Heart left ventricle (tissue), 16 donors: ENCODE data around the gene MKX. TPM values are rescaled to one million over a fixed set of nuclear protein-coding genes. Genes with fewer than 3 reads are reported as not detected.

Experiments used
- ATAC-seq, 4 donors: fragments of 200-7000 bp; cut with Tn5 transposase; one replicate each; pipeline ENCODE4 v1.9.1; 2020 to 2022; ENCODE audit warnings: moderate library complexity in 4 of 4, mild to moderate bottlenecking in 3 of 4, moderate number of reproducible peaks in 1 of 4
- DNase-seq, 5 donors: peaks; one replicate each; pipeline ENCODE4 v3.0.0-alpha.2; 2020
- H3K27ac ChIP-seq, 12 donors: fragments of 200-600 bp; sonication (generic) in 4 of 12; one replicate each; pipeline versions ENCODE4 v1.5.0 to v1.8.0; 2016 to 2022; ENCODE audit warnings: mild to moderate bottlenecking in 2 of 12
- H3K27me3 ChIP-seq, 9 donors: fragments of 200-600 bp; sonication (generic) in 2 of 9; one replicate each; pipeline versions ENCODE4 v1.5.1 to v1.8.0; 2016 to 2022; ENCODE audit warnings: mild to moderate bottlenecking in 3 of 9
- H3K36me3 ChIP-seq, 9 donors: fragments of 200-600 bp; sonication (generic) in 2 of 9; one replicate each; pipeline versions ENCODE4 v1.5.0 to v1.8.0; 2018 to 2022; ENCODE audit warnings: mild to moderate bottlenecking in 2 of 9
- H3K4me1 ChIP-seq, 12 donors: fragments of 200-600 bp; sonication (generic) in 4 of 12; one replicate each; pipeline versions ENCODE4 v1.5.0 to v1.8.0; 2016 to 2022; ENCODE audit warnings: mild to moderate bottlenecking in 3 of 12
- H3K4me3 ChIP-seq, 12 donors: fragments of 200-600 bp; sonication (generic) in 4 of 12; one replicate each; pipeline versions ENCODE4 v1.5.0 to v1.8.0; 2017 to 2022; ENCODE audit warnings: mild to moderate bottlenecking in 9 of 12, moderate library complexity in 4 of 12
- H3K9me3 ChIP-seq, 12 donors: fragments of 200-600 bp; sonication (generic) in 4 of 12; one replicate each; pipeline versions ENCODE4 v1.5.0 to v1.8.0; 2016 to 2022; ENCODE audit warnings: mild to moderate bottlenecking in 1 of 12
- POLR2A ChIP-seq, 2 donors: fragments of 450-650 bp; IDR thresholded peaks; one replicate each; pipeline ENCODE4 v1.6.1; 2017; ENCODE audit warnings: antibody characterized with exemption in 2 of 2, mild to moderate bottlenecking in 2 of 2, moderate library complexity in 2 of 2
- WGBS, 4 donors: extraction: QIAGEN DNeasy Blood & Tissue Kit in 2 of 4; methylation state at CpG; one replicate each; pipeline versions ENCODE4 v1.1.5 to v1.1.7; 2013 to 2018; 5-methylcytosine and 5-hydroxymethylcytosine counted together
- intact Hi-C, 10 donors: fragments of 100-400 bp; cut with DNase I; formaldehyde crosslinking; loops; one replicate each; pipeline versions ENCODE4 v1.11.1 to v1.14.2; 2022
- polyA plus RNA-seq, 2 donors: library from polyadenylated mRNA; stranded (reverse); fragments of 200-250 nt; gene quantifications; one replicate each; pipeline ENCODE4 v1.2.3, GENCODE V29; 2013
- total RNA-seq, 9 donors: library from RNA; depleted of rRNA in 2 of 9; stranded (reverse); fragments of >200 nt in 2 of 9; fragmentation: NEBNext Ultra II Directional in 3 of 9; extraction: Animal tissue kit (Norgen Biotek cat#: 25700) in 3 of 9; gene quantifications; one replicate each; pipeline versions ENCODE4 v1.1.0 to v1.2.4, GENCODE V29; 2016 to 2023
- TF ChIP-seq, protein P1 (sequence below), 12 donors: fragments of 200-600 bp; sonication (generic) in 4 of 12; IDR thresholded peaks; one replicate each; pipeline versions ENCODE4 v1.5.0 to v1.8.0; 2018 to 2022; ENCODE audit warnings: antibody characterized with exemption in 12 of 12, mild to moderate bottlenecking in 5 of 12
- donor health status: ischemic (EF 13 %, LVEDD 7.1; RV severe dilation, severe dysfunction).
- donor health status: healthy with polysubstance abuse.
- donor health status: DM: no; HTN: yes; CAD: no.
- donor health status: DM: no; HTN: no; CAD: no.
- donor health status: ischemic (EF 25% LVEDD 6.9; RV normal size, moderate dysfunction).
- donor health status: ischemic (EF 25% LVEDD 5.7; RV mildly dilated, moderate dysfunction).
- donor health status: healthy.
- donor health status: DM: yes; HTN: yes; CAD: no.
- donor health status: ischemic (EF 35%, LVEDD 5.7; RV mildly dilated, moderate dysfunction).
- donor health status: nonischemic (EF 11% LVEDD 7.7; RV severe dilation, severe dysfunction).
- donor health status: DM: yes; HTN: yes; CAD: no.
- donor health status: PGD.
- donor health status: ischemic (EF 29% LVEDD 5.4; RV normal size, mild dysfunction).
- donor health status: nonischemic (EF 23%, LVEDD 6.1; RV moderate dilation, normal function).

MKX gene
- total and polyA plus RNA-seq, 11 donors, result 0.06 to 1.5 (median 0.56) TPM; not detected in 4

DNA sequence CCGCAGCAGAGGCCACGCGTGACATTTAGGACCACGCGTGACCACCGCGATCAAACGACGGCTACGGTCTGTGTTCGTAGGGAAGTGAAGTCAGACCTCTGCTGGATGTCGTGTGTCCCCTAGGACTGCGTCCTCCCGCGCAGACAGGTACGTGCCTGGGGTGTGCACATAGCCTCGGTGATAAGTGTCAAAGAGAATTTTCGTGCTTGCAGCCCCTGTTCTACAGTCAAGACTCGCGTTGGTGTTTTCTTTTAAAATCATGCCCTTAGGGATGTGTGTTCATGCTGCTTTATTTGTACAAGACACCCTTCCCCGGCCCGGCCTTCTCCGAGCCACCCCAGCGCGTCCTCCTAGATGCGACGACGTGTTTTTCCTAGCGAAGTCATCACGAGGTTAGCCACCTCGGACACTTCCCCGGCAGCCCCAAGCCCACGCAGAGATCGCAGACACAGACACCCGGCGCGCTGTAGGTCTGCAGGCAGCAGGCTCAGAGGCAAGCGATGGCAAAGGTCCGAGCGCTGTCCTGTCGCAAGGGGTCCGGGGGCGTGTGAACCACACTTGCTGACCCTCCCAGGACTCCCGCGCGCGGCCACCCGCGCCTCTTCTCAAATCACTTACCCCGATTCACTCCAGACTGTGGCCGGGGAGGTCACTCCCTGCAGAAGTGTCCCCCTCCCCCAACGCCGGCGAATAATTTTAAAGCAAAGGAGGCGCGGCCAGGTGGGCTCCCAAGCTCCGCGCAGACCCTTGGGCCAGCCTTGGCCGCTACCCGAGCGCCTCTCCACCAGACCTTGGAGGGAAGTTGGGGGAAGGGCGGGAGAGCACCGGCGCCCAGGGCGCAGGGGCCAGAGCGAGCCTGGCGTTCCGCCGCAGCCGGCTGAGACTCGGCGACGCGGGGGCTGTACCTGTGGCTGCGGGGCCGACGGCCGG, 552 bp downstream of the MKX start:
- intact Hi-C loops, result loop anchor here in 9 of 10 donors (5.0 to 10.0 kb wide), 6 partner anchors 430 to 637 kb away; no protein-coding TSS in a partner anchor
- Histone ChIP-seq H3K27ac (peak overlapping the region in 1 of 12 donors; percentile 95), H3K9me3 (no peaks in the 10 kb centered on the region), H3K36me3 (no peaks in the 10 kb centered on the region), H3K27me3 (peaks cover 28 to 100% (median 66%) of the 10 kb centered on the region in 9 donors), H3K4me1 (peaks cover 0 to 59% (median 38%) of the 10 kb centered on the region in 12 donors), H3K4me3 (peak overlapping the region; percentile 7 to 77 (median 66))
- ATAC-seq (no peak), DNase-seq (peak in 2 of 5 donors; percentile 23 to 60)
- TF ChIP-seq POLR2A (IDR thresholded peaks at IDR 0.05), result no peak
- TF ChIP-seq, protein P1, sequence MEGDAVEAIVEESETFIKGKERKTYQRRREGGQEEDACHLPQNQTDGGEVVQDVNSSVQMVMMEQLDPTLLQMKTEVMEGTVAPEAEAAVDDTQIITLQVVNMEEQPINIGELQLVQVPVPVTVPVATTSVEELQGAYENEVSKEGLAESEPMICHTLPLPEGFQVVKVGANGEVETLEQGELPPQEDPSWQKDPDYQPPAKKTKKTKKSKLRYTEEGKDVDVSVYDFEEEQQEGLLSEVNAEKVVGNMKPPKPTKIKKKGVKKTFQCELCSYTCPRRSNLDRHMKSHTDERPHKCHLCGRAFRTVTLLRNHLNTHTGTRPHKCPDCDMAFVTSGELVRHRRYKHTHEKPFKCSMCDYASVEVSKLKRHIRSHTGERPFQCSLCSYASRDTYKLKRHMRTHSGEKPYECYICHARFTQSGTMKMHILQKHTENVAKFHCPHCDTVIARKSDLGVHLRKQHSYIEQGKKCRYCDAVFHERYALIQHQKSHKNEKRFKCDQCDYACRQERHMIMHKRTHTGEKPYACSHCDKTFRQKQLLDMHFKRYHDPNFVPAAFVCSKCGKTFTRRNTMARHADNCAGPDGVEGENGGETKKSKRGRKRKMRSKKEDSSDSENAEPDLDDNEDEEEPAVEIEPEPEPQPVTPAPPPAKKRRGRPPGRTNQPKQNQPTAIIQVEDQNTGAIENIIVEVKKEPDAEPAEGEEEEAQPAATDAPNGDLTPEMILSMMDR (IDR thresholded peaks at IDR 0.05), result no peak
- 1 to 3% (median 2%) methylated on average over 37 to 78 of the region's 78 CpGs for WGBS, 4 donors

DNA sequence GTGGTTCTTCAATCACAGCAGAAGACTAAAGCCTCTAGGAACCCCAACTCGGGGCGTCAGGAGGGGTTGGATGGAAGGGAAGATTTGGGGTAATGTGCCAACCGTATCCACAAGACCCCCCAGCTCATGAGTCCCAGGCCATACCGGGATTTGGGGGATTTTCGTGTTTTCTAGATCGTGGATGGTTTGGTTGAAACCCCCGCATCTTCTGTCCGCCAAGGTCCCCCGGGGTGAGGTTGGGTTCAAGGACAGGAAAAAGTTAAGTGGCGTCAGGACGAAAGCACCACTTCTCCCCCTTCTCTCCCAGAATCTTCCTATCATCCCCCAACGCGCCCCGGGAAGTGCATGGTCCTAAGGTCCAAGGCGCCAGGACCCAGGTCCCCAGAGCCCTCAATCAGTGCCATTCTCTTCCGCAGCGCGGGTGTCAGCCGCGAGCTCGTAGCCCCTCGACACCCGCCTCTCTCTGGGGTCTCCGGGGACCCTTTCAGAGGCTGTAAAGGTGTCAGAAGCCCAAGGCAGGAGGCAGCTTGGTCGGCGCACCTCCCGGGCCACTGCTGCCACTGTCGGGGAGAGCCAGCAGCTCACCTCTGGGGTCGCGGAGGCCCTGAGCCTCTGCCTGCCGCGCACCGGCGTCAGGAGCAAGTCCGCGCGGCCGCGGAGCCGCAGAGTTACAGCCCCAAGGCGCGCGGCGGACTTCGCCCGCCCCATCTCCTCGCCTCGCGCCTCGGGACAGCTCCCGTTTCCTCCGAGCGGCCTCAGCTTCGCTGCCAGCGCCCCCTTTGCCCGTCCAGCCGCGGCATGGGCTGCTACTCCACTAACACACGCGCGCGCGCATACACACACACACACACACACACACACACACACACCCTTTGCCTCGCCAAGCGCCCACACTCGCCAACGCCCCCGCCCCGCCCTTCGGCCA, 1.5 kb downstream of the MKX start:
- ATAC-seq (no peak), DNase-seq (peak in 3 of 5 donors; percentile 21 to 25 (median 25))
- Histone ChIP-seq H3K36me3 (no peaks in the 10 kb centered on the region), H3K4me1 (peaks cover 0 to 59% (median 38%) of the 10 kb centered on the region in 12 donors), H3K27ac (peak overlapping the region in 2 of 12 donors; percentile 54 to 95), H3K9me3 (no peaks in the 10 kb centered on the region), H3K4me3 (peak overlapping the region; percentile 46 to 77 (median 66)), H3K27me3 (peaks cover 28 to 95% (median 66%) of the 10 kb centered on the region in 9 donors)
- 1 to 2% (median 1%) methylated on average over 39 to 70 of the region's 70 CpGs for WGBS, 4 donors
- intact Hi-C loops, result loop anchor here (2.0 to 10.0 kb wide), 8 partner anchors 431 to 638 kb away; no protein-coding TSS in a partner anchor
- TF ChIP-seq POLR2A (IDR thresholded peaks at IDR 0.05), result no peak
- TF ChIP-seq, protein P1 (IDR thresholded peaks at IDR 0.05), result no peak

DNA sequence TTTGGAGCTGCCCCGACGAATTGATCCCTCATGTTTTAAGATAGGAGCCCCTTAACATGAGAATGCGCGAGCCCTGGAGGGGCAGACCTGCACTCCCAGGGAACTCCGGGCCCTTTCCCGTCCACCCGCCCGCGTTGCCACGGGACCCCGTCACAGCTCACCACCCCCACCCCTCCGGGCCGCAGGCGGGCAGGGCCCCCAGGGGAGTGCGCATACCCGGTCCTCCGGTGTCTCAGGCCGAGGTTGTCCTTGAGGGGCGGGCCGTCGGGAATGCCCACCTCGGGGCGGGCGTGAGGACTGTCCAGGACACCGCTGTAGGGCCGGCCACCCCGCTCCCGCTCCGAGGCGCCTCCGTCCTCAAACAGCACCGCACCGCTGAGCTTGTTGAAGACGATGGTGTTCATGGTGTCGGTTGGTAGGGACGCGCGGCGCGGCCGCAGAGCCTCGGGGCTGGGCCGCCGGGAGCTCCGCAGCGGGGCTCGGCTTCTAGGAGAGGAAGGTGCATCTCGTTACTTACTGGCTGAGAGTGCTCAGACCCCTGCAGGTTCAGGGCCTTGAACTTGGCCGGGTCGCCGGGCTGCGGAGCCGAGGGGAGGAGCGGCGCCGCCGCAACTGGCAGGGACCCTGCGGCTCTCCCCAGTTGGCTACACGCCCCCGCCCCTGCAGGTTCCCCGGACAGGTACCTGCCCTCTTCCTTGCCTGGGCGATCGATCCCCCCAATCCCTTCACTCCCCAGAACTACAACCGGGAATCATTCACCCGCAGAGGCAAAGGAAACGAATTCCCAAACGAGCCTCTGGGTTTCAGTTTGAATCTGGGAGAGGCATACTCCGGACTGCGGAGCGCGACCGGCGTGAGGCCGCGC, 2.4 kb downstream of the MKX start:
- Histone ChIP-seq H3K4me1 (peaks cover 0 to 59% (median 38%) of the 10 kb centered on the region in 12 donors), H3K4me3 (peak overlapping the region; percentile 46 to 77 (median 66)), H3K9me3 (no peaks in the 10 kb centered on the region), H3K36me3 (no peaks in the 10 kb centered on the region), H3K27me3 (peaks cover 28 to 89% (median 66%) of the 10 kb centered on the region in 9 donors), H3K27ac (peak overlapping the region in 6 of 12 donors; percentile 27 to 95 (median 55))
- ATAC-seq (peak in 3 of 4 donors; percentile 8 to 27 (median 25)), DNase-seq (peak in 4 of 5 donors; percentile 21 to 65 (median 30))
- WGBS, 4 donors, result 1 to 3% (median 1%) methylated on average over 43 to 75 of the region's 75 CpGs
- intact Hi-C loops, result loop anchor here (2.0 to 10.0 kb wide), 8 partner anchors 432 to 639 kb away; no protein-coding TSS in a partner anchor
- no peak for TF ChIP-seq POLR2A (IDR thresholded peaks at IDR 0.05)
- TF ChIP-seq, protein P1 (IDR thresholded peaks at IDR 0.05), result no peak
